ENCODE results near the gene CFLAR. TPM values are rescaled to one million over a fixed set of nuclear protein-coding genes. Genes with fewer than 3 reads are reported as not detected.
"Not testable (repeated sequence)": the region's sequence is repeated elsewhere in the genome, so short reads cannot be mapped to it uniquely, and the experiment has no call there.

CFLAR gene
- total and polyA plus RNA-seq, 7 experiments from 2014 or later, result 63.9 to 253 (median 183) TPM

DNA sequence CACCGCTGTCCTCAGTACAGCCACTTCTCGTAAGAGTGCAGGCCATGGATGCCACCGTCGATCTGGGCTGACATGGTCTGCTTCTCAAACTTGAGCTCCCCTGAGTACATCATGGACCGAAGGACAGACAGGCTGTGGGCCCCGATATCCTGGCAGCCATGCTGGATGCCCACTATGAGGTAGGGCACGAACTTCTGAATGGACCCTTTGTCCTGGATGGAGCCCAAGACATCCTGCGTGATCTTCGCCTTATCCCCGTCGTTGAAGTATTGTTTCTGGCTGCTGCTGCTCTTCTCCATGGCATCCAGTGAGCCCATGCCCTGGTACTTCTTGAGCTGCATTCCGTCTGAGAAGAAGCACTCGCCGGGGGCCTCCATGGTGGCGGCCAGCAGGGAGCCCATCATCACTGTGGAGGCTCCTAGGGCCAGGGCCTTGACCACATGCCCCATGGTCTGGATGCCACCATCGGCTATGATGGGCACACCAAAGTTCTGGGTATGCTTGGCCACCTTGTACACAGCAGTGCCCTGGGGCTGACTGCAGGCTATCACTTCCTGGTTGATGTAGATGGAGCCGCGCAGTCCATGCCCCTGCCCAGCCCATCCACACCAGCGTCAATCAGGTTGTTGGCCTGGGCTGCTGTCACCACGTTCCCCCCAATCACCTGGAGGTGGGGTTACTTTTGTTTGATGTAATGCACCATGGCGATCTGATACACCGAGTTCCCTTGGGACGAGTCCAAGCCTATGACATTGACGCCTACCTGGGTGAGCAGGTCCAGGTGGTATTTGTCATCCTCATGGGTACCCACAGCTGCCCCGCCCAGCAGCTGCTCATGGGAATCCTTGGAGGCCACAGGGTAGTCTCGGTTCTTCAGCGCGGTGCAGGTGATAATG lies 21.8 kb downstream of the CFLAR start:
- DNase-seq (no peak), ATAC-seq (no peak)
- Mint-ChIP-seq H3K27me3 (no peaks in the 10 kb centered on the region), H3K4me3 (no peak overlapping the region), H3K27ac (peak overlapping the region in 2 of 9 donors; percentile 13 to 46), H3K36me3 (peaks cover 23 to 50% (median 45%) of the 10 kb centered on the region in 5 donors), H3K4me1 (peaks cover 18 to 53% (median 21%) of the 10 kb centered on the region in 7 donors), H3K9me3 (no peaks in the 10 kb centered on the region)
- H3K27ac ChIP-seq (ENCODE audit: low read depth, low read length), result no peak overlapping the region
- H3K9me3 ChIP-seq (ENCODE audit: control insufficient read depth in 2 of 3, low read length in 3 of 3), result no peaks in the 10 kb centered on the region
- H3K27me3 ChIP-seq (ENCODE audit: control insufficient read depth in 2 of 2, insufficient read depth in 2 of 2, low read length in 2 of 2), result no peaks in the 10 kb centered on the region
- CTCF ChIA-PET, result interaction anchor here (0.6 to 0.9 kb wide), 3 partner anchors 117 to 1429 kb away, joined by 3 read pairs; no protein-coding TSS in a partner anchor
- H3K4me1 ChIP-seq (ENCODE audit: control insufficient read depth in 2 of 2, insufficient read depth in 2 of 2, low read length in 2 of 2), result peaks cover 7% of the 10 kb centered on the region in 2 donors
- peaks cover 30 to 71% (median 32%) of the 10 kb centered on the region in 3 experiments for H3K36me3 ChIP-seq (ENCODE audit: control insufficient read depth in 2 of 3, insufficient read depth in 3 of 3, low read length in 3 of 3)
- H3K4me3 ChIP-seq (ENCODE audit: low read length), result no peak overlapping the region
- intact Hi-C loops (cut with micrococcal nuclease), result no loop called here
- POLR2A ChIA-PET, result interaction anchor here (1.2 to 2.0 kb wide), 2 partner anchors 21 to 35 kb away, joined by 3 to 10 read pairs; partner anchors contain the start of gene CFLAR

DNA sequence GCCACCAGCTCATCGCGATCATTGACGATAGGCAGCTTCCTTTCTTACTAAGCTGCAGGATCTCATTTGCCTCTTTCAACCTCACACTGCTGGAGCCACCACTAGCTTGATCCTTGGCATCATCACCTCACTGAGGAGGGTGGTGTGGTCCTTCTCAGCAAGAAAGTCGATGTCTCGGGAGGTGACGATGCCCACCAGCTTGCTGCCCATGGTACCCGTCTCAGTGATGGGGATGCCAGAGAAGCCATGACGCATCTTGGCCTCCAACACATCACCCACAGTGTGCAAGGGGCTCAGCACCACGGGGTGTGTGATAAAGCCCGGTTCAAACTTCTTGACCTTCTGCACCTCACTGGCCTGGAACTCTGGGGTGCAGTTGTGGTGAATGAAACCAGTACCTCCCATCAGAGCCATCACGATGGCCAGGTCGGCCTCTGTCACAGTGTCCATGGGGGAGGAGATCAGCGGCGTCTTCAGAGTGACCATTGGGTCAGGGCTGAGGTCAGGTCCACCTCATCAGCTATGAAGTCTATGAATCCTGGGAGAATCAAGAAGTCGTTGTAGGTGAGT lies 22.5 kb downstream of the CFLAR start:
- H3K4me1 ChIP-seq (ENCODE audit: control insufficient read depth in 2 of 2, insufficient read depth in 2 of 2, low read length in 2 of 2), result no peaks in the 10 kb centered on the region
- H3K27ac Mint-ChIP-seq, result peak overlapping the region in 6 of 9 donors; percentile 7 to 71 (median 66)
- peaks cover 25 to 71% (median 30%) of the 10 kb centered on the region in 3 experiments for H3K36me3 ChIP-seq (ENCODE audit: control insufficient read depth in 2 of 3, insufficient read depth in 3 of 3, low read length in 3 of 3)
- no peak overlapping the region for H3K27ac ChIP-seq (ENCODE audit: low read depth, low read length)
- H3K36me3 Mint-ChIP-seq, result peaks cover 18 to 44% (median 39%) of the 10 kb centered on the region in 5 donors
- POLR2A ChIA-PET, result interaction anchor here (1.2 to 2.0 kb wide), 2 partner anchors 21 to 35 kb away, joined by 3 to 10 read pairs; partner anchors contain the start of gene CFLAR
- H3K4me1 Mint-ChIP-seq, result peaks cover 11 to 46% (median 14%) of the 10 kb centered on the region in 7 donors
- no peak for DNase-seq
- no peaks in the 10 kb centered on the region for H3K27me3 Mint-ChIP-seq
- no peaks in the 10 kb centered on the region for H3K9me3 ChIP-seq (ENCODE audit: control insufficient read depth in 2 of 3, low read length in 3 of 3)
- intact Hi-C loops (cut with micrococcal nuclease), result no loop called here
- H3K27me3 ChIP-seq (ENCODE audit: control insufficient read depth in 2 of 2, insufficient read depth in 2 of 2, low read length in 2 of 2), result no peaks in the 10 kb centered on the region
- CTCF ChIA-PET, result interaction anchor here (0.7 to 0.9 kb wide), 2 partner anchors 117 to 341 kb away, joined by 3 read pairs; no protein-coding TSS in a partner anchor
- H3K4me3 ChIP-seq (ENCODE audit: low read length), result no peak overlapping the region
- H3K9me3 Mint-ChIP-seq, result no peaks in the 10 kb centered on the region
- no peak for ATAC-seq
- H3K4me3 Mint-ChIP-seq, result no peak overlapping the region

GRCh38 chr2:201138986-201139781 lies 23.2 kb downstream of the CFLAR start:
- H3K4me3 ChIP-seq (ENCODE audit: low read length); ATAC-seq; DNase-seq; H3K9me3 Mint-ChIP-seq; H3K27me3 Mint-ChIP-seq; intact Hi-C loops (cut with micrococcal nuclease); H3K4me3 Mint-ChIP-seq; H3K4me1 ChIP-seq (ENCODE audit: control insufficient read depth in 2 of 2, insufficient read depth in 2 of 2, low read length in 2 of 2); H3K27ac ChIP-seq (ENCODE audit: low read depth, low read length); H3K9me3 ChIP-seq (ENCODE audit: control insufficient read depth in 2 of 3, low read length in 3 of 3); H3K27me3 ChIP-seq (ENCODE audit: control insufficient read depth in 2 of 2, insufficient read depth in 2 of 2, low read length in 2 of 2): not testable (repeated sequence)
- POLR2A ChIA-PET, result interaction anchor here (1.2 to 2.0 kb wide), 2 partner anchors 22 to 34 kb away, joined by 3 to 10 read pairs; partner anchors contain the start of gene CFLAR
- Mint-ChIP-seq H3K4me1 (peaks cover 11 to 47% (median 13%) of the 10 kb centered on the region in 7 donors), H3K27ac (peak overlapping the region in 5 of 9 donors; percentile 7 to 71 (median 66)), H3K36me3 (peaks cover 18 to 42% (median 39%) of the 10 kb centered on the region in 5 donors)
- CTCF ChIA-PET, result interaction anchor here (0.9 kb wide), 1 partner anchor 118 kb away, joined by 3 read pairs; no protein-coding TSS in a partner anchor
- H3K36me3 ChIP-seq (ENCODE audit: control insufficient read depth in 2 of 3, insufficient read depth in 3 of 3, low read length in 3 of 3), result peaks cover 25 to 70% (median 30%) of the 10 kb centered on the region in 3 experiments

DNA sequence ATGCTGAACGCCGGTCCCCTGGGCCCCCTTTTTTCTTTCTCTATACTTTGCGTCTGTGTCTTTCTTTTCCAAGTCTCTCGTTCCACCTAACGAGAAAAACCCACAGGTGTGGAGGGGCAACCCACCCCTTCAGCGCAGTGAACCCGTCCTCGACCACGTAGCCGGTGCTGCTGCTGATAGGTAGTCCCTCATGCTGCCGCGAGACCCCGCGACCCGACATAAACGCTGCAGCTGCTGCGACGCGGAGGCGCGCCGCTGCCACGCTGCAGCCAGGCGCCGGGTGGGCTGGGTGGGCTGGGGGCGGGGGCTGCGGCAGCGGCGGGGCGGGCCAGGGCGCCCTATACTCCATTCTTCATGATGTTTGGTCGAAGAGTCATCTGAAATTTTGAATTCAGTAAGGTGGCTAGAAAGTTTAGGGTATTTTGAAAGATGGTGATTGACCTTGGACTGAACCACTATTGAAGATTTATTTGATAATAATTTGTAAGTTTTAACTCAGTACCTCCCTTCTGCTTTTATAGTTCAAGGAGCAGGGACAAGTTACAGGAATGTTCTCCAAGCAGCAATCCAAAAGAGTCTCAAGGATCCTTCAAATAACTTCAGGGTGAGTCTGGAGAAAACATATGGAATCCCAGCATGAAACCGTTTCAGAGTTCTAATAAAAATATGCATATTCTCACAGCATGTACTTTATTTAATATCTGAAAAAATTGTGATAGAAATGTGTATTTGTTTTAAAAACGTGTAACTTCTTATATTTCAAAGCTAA lies 24.1 kb downstream of the CFLAR start:
- Histone ChIP-seq H3K4me1 (ENCODE audit: control insufficient read depth in 2 of 2, insufficient read depth in 2 of 2, low read length in 2 of 2) (no peaks in the 10 kb centered on the region), H3K4me3 (ENCODE audit: low read length) (no peak overlapping the region), H3K27me3 (ENCODE audit: control insufficient read depth in 2 of 2, insufficient read depth in 2 of 2, low read length in 2 of 2) (no peaks in the 10 kb centered on the region), H3K27ac (ENCODE audit: low read depth, low read length) (no peak overlapping the region), H3K9me3 (ENCODE audit: control insufficient read depth in 2 of 3, low read length in 3 of 3) (no peaks in the 10 kb centered on the region), H3K36me3 (ENCODE audit: control insufficient read depth in 2 of 3, insufficient read depth in 3 of 3, low read length in 3 of 3) (peaks cover 28 to 76% (median 30%) of the 10 kb centered on the region in 3 experiments)
- H3K9me3 Mint-ChIP-seq, result no peaks in the 10 kb centered on the region
- CTCF ChIA-PET, result no interaction called here
- peak overlapping the region in 1 of 10 donors; percentile 63 for H3K4me3 Mint-ChIP-seq
- ATAC-seq (no peak), DNase-seq (no peak)
- H3K4me1 Mint-ChIP-seq, result peaks cover 10 to 44% (median 12%) of the 10 kb centered on the region in 7 donors
- H3K36me3 Mint-ChIP-seq, result peaks cover 18 to 40% (median 37%) of the 10 kb centered on the region in 5 donors
- H3K27ac Mint-ChIP-seq, result peak overlapping the region in 2 of 9 donors; percentile 54 to 71
- POLR2A ChIA-PET, result no interaction called here
- intact Hi-C loops (cut with micrococcal nuclease), result loop anchor here in 1 of 2 donors (2.0 kb wide), 1 partner anchor 13 kb away; no protein-coding TSS in a partner anchor
- H3K27me3 Mint-ChIP-seq, result no peaks in the 10 kb centered on the region

DNA sequence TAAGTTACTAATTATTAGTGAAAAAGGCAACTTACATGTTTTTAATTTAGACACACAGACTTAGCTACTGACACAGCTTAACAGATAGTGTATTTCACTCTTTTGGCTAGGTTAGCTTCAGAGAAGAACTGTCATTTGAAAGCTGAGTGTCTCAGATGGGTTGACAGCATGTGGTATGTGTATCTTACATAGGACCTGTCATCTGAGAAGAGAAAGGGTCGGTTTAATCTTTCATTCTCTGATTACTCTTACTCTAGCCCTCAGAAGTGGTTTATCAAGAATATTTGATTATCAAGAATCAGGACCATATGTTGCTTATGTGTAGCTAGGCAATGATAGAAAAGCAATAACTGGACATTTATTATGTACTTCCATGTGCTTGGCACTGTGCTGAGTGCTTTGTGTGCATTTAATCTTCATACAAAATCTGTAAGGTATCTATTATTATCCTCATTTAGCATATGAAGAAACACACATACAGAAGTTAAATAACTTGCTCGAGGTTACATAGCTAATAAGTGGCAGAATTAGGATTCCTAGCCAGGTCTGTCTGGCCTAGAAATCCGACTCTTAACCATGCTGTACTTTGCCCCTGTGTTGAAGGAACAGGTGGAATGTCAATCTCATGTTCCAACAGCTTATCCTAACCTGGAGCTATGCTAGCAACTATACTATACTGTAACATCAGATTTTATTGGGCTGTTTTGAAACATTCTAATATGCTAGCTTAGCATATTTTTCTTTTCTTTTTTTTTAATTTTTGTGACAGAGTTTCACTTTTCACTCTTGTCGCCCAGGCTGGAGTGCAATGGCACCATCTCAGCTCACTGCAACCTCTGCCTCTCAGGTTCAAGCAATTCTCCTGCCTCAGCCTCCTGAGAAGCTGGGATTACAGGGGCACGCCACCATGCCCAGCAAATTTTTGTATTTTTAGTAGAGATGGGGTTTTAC lies 28.4 kb downstream of the CFLAR start:
- ChIA-PET POLR2A (interaction anchor here (0.5 to 3.7 kb wide), 10 partner anchors 9 to 94 kb away, joined by 3 to 30 read pairs (median 4); partner anchors contain the start of gene CFLAR), CTCF (interaction anchor here (1.4 to 2.1 kb wide), 4 partner anchors 14 to 88 kb away, joined by 4 to 14 read pairs (median 6); no protein-coding TSS in a partner anchor)
- H3K27me3 ChIP-seq (ENCODE audit: control insufficient read depth in 2 of 2, insufficient read depth in 2 of 2, low read length in 2 of 2), result no peaks in the 10 kb centered on the region
- no peak overlapping the region for H3K4me3 Mint-ChIP-seq
- no peaks in the 10 kb centered on the region for H3K9me3 Mint-ChIP-seq
- no peak overlapping the region for H3K27ac ChIP-seq (ENCODE audit: low read depth, low read length)
- ATAC-seq (no peak), DNase-seq (no peak)
- no peak overlapping the region for H3K4me3 ChIP-seq (ENCODE audit: low read length)
- H3K27me3 Mint-ChIP-seq, result no peaks in the 10 kb centered on the region
- no peaks in the 10 kb centered on the region for H3K9me3 ChIP-seq (ENCODE audit: control insufficient read depth in 2 of 3, low read length in 3 of 3)
- H3K4me1 ChIP-seq (ENCODE audit: control insufficient read depth in 2 of 2, insufficient read depth in 2 of 2, low read length in 2 of 2), result no peaks in the 10 kb centered on the region
- peaks cover 3 to 46% (median 8%) of the 10 kb centered on the region in 3 experiments for H3K36me3 ChIP-seq (ENCODE audit: control insufficient read depth in 2 of 3, insufficient read depth in 3 of 3, low read length in 3 of 3)
- peak overlapping the region in 4 of 9 donors; percentile 8 to 56 (median 18) for H3K27ac Mint-ChIP-seq
- intact Hi-C loops (cut with micrococcal nuclease), result no loop called here
- peaks cover 12 to 24% (median 16%) of the 10 kb centered on the region in 5 donors for H3K36me3 Mint-ChIP-seq
- H3K4me1 Mint-ChIP-seq, result peaks cover 0 to 24% (median 8%) of the 10 kb centered on the region in 7 donors
